Endometrial microvascular endothelial cells (primary cell): ENCODE measurements around the gene ZBED3. TPM values are rescaled to one million over a fixed set of nuclear protein-coding genes. Genes with fewer than 3 reads are reported as not detected.

ENCODE experiments used
- in situ Hi-C: cut with HindIII; loops from 2 replicates; pipeline ENCODE4 v1.10.0; 2017; ENCODE audit warnings: low sequenced_read_pairs, low pct_unique_long_range_greater_than_20kb; ENCODE audit errors: inconsistent ontology term
- total RNA-seq: library from RNA; depleted of rRNA; stranded (reverse); fragments of >200 nt; gene quantifications from one replicate; pipeline ENCODE4 v1.2.3, GENCODE V29; 2015; ENCODE audit errors: inconsistent ontology term

The ZBED3 gene
- total RNA-seq, 1 donor from 2014 or later = 2.0 TPM

GRCh38 chr5:77024490-77024889 is 62.6 kb downstream of the ZBED3 start:
- in situ Hi-C loops = no loop called here

- in situ Hi-C loops = no loop called here
These were observed 64.3 kb downstream of the ZBED3 start for GRCh38 chr5:77022511-77023417.

Other genes starting within 250 kb of the ZBED3 start
- gene S100Z, start 237.3 kb downstream of the ZBED3 start, total RNA-seq = not detected
- gene CRHBP, start 134.2 kb downstream of the ZBED3 start, total RNA-seq = not detected
- 12.5 TPM for gene AGGF1, start 56.9 kb downstream of the ZBED3 start, total RNA-seq
- gene PDE8B, start 123.4 kb upstream of the ZBED3 start, total RNA-seq = not detected